GM18519 (cell line): Measurements from ENCODE around the gene TNPO1.

Source experiments
- ATAC-seq: cut with Tn5 transposase; IDR thresholded peaks from one replicate; pipeline ENCODE4 v1.9.1; 2021; ENCODE audit warnings: mild to moderate bottlenecking, moderate library complexity; ENCODE audit not compliant: unreplicated experiment, low FRiP score

Gene TNPO1

GRCh38 chr5:72817671-72818266, 1.3 kb downstream of the TNPO1 start:
- no peak for ATAC-seq

GRCh38 chr5:72818866-72819534, 2.5 kb downstream of the TNPO1 start:
- no peak for ATAC-seq

- no peak for ATAC-seq
These were observed 5.3 kb downstream of the TNPO1 start for GRCh38 chr5:72821776-72822175.

- ATAC-seq, result no peak
These were observed 6.5 kb downstream of the TNPO1 start for GRCh38 chr5:72822944-72823343.

- ATAC-seq, result no peak
These were observed 13.2 kb downstream of the TNPO1 start for GRCh38 chr5:72829707-72830106.

GRCh38 chr5:72830362-72830761, 13.9 kb downstream of the TNPO1 start:
- ATAC-seq, result no peak

- no peak for ATAC-seq
These were observed 15.2 kb downstream of the TNPO1 start for GRCh38 chr5:72831685-72832084.

GRCh38 chr5:72834924-72835323, 18.5 kb downstream of the TNPO1 start:
- ATAC-seq, result no peak

GRCh38 chr5:72835633-72836032, 19.2 kb downstream of the TNPO1 start:
- ATAC-seq, result no peak

GRCh38 chr5:72836810-72837209, 20.3 kb downstream of the TNPO1 start:
- ATAC-seq, result no peak

- ATAC-seq, result no peak
These were observed 21.1 kb downstream of the TNPO1 start for GRCh38 chr5:72837524-72838096.

- ATAC-seq, result no peak
These were observed 23.6 kb downstream of the TNPO1 start for GRCh38 chr5:72840041-72840440.

GRCh38 chr5:72841756-72842535, 25.5 kb downstream of the TNPO1 start:
- ATAC-seq, result no peak

- ATAC-seq, result no peak
These were observed 26.4 kb downstream of the TNPO1 start for GRCh38 chr5:72842816-72843215.

GRCh38 chr5:72844218-72844603, 27.8 kb downstream of the TNPO1 start:
- no peak for ATAC-seq

GRCh38 chr5:72845889-72846288, 29.4 kb downstream of the TNPO1 start:
- no peak for ATAC-seq

GRCh38 chr5:72846483-72846882, 30.0 kb downstream of the TNPO1 start:
- no peak for ATAC-seq

GRCh38 chr5:72847439-72847838, 31.0 kb downstream of the TNPO1 start:
- ATAC-seq, result no peak

- ATAC-seq, result peak; percentile 67
These were observed 31.6 kb downstream of the TNPO1 start for GRCh38 chr5:72847989-72848473.

- no peak for ATAC-seq
These were observed 32.3 kb downstream of the TNPO1 start for GRCh38 chr5:72848474-72849428.
